Epidermal melanocyte (primary cell): Measurements from ENCODE around the gene FNBP1.
"Not testable (repeated sequence)": the region's sequence is repeated elsewhere in the genome, so short reads cannot be mapped to it uniquely, and the experiment has no call there.

Source experiments
- DNase-seq: peaks from one replicate; pipeline ENCODE4 v3.0.0; 2011; ENCODE audit warnings: low spot score; ENCODE audit not compliant: insufficient read length

The FNBP1 gene

GRCh38 chr9:130022566-130023143 is 20.3 kb downstream of the FNBP1 start:
- DNase-seq = no peak

- DNase-seq = not testable (repeated sequence)
Measured at GRCh38 chr9:130021842-130022241, 21.1 kb downstream of the FNBP1 start.

- no peak for DNase-seq
Measured at GRCh38 chr9:130021123-130021522, 21.9 kb downstream of the FNBP1 start.

- no peak for DNase-seq
Measured at GRCh38 chr9:130020618-130021017, 22.4 kb downstream of the FNBP1 start.

- DNase-seq = no peak
Measured at GRCh38 chr9:130018265-130018664, 24.7 kb downstream of the FNBP1 start.

GRCh38 chr9:130017510-130017909 is 25.5 kb downstream of the FNBP1 start:
- DNase-seq = not testable (repeated sequence)

GRCh38 chr9:130017076-130017475 is 25.9 kb downstream of the FNBP1 start:
- DNase-seq = no peak

GRCh38 chr9:130015353-130016019 is 27.5 kb downstream of the FNBP1 start:
- DNase-seq = no peak

- DNase-seq = no peak
Measured at GRCh38 chr9:130013326-130013725, 29.7 kb downstream of the FNBP1 start.

- no peak for DNase-seq
Measured at GRCh38 chr9:130010151-130010988, 32.6 kb downstream of the FNBP1 start.

- not testable (repeated sequence) for DNase-seq
Measured at GRCh38 chr9:130009546-130009945, 33.4 kb downstream of the FNBP1 start.

- DNase-seq = no peak
Measured at GRCh38 chr9:130008538-130008937, 34.5 kb downstream of the FNBP1 start.

- DNase-seq = not testable (repeated sequence)
Measured at GRCh38 chr9:130006952-130007351, 36.0 kb downstream of the FNBP1 start.

GRCh38 chr9:130003943-130004552 is 38.9 kb downstream of the FNBP1 start:
- DNase-seq = no peak

GRCh38 chr9:130002320-130002719 is 40.7 kb downstream of the FNBP1 start:
- DNase-seq = no peak

- no peak for DNase-seq
Measured at GRCh38 chr9:130001190-130001589, 41.8 kb downstream of the FNBP1 start.

GRCh38 chr9:129999141-129999510 is 43.9 kb downstream of the FNBP1 start:
- DNase-seq = no peak

GRCh38 chr9:129998491-129999140 is 44.4 kb downstream of the FNBP1 start:
- no peak for DNase-seq

GRCh38 chr9:129997706-129998105 is 45.3 kb downstream of the FNBP1 start:
- not testable (repeated sequence) for DNase-seq

- no peak for DNase-seq
Measured at GRCh38 chr9:129996161-129996830, 46.7 kb downstream of the FNBP1 start.
